ENCODE results near the gene ZNF845.

DNA sequence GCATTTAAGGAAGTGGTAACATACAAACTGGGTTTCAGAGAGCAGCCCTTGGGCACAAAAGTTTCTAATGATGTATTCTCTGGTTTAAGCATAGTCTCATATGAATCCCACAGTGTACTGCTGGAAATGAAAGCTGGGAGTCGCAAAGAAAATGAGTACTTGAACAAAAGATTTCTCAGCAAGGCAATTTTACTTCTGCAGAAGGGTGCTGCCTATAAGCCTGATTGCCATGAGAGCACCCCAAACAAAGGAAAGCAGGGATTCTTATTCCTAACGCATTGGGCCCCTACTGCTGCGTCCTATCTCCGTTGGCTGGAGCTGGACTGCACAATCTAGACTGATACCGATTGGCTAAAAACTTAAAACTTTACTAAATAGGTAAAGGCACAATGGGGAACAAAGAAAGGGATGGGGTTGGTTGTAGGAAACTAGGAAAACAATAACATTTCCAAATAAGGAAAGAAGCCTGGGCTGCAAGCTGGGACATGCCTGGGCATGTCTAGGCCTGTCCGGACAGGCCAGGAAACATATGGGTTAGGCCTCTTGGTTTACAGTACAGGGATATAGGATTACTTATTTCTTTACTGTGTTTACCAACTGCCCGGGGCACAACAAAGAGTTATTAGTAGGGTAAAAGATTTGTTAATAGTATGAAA is 38.6 kb upstream of the ZNF845 start:
- no peak for TF ChIP-seq CTCF (conservative IDR thresholded peaks at IDR 0.05; ENCODE audit: low read depth, low read length)
- TF ChIP-seq EZH2 (IDR thresholded peaks at IDR 0.05; ENCODE audit: low read length, unreplicated experiment), result no peak
- TF ChIP-seq EZH2phosphoT487 (IDR thresholded peaks at IDR 0.05; ENCODE audit: borderline replicate concordance, low read length), result no peak
